ENCODE data around the gene WSCD2. TPM values are rescaled to one million over a fixed set of nuclear protein-coding genes. Genes with fewer than 3 reads are reported as not detected.
"Not testable (repeated sequence)": the region's sequence is repeated elsewhere in the genome, so short reads cannot be mapped to it uniquely, and the experiment has no call there.

WSCD2 gene
- total RNA-seq, 1 donor from 2014 or later: 0.73 TPM

GRCh38 chr12:108207791-108208730, 79.0 kb downstream of the WSCD2 start:
- ATAC-seq (no peak), DNase-seq (ENCODE audit: missing footprints) (no peak)
- intact Hi-C loops (cut with DNase I): no loop called here

GRCh38 chr12:108210001-108210400, 80.9 kb downstream of the WSCD2 start:
- ATAC-seq (no peak), DNase-seq (ENCODE audit: missing footprints) (no peak)
- intact Hi-C loops (cut with DNase I): no loop called here

GRCh38 chr12:108211157-108211556, 82.1 kb downstream of the WSCD2 start:
- ATAC-seq (no peak), DNase-seq (ENCODE audit: missing footprints) (no peak)
- intact Hi-C loops (cut with DNase I): no loop called here

- DNase-seq (ENCODE audit: missing footprints) (no peak), ATAC-seq (no peak)
- intact Hi-C loops (cut with DNase I): no loop called here
These were observed 84.9 kb downstream of the WSCD2 start for GRCh38 chr12:108213871-108214445.

GRCh38 chr12:108214486-108214885, 85.4 kb downstream of the WSCD2 start:
- intact Hi-C loops (cut with DNase I): no loop called here
- no peak for ATAC-seq

GRCh38 chr12:108215458-108215857, 86.4 kb downstream of the WSCD2 start:
- DNase-seq (ENCODE audit: missing footprints) (no peak), ATAC-seq (no peak)
- intact Hi-C loops (cut with DNase I): no loop called here

More at GRCh38 chr12:108214486-108214885, 85.4 kb downstream of the WSCD2 start:
- no peak for DNase-seq (ENCODE audit: missing footprints)

GRCh38 chr12:108218921-108219320, 89.8 kb downstream of the WSCD2 start:
- DNase-seq (ENCODE audit: missing footprints) (no peak), ATAC-seq (no peak)
- intact Hi-C loops (cut with DNase I): no loop called here

- ATAC-seq; DNase-seq (ENCODE audit: missing footprints); intact Hi-C loops (cut with DNase I): not testable (repeated sequence)
These were observed 96.0 kb downstream of the WSCD2 start for GRCh38 chr12:108225101-108225500.

GRCh38 chr12:108226866-108227265, 97.8 kb downstream of the WSCD2 start:
- ATAC-seq (no peak), DNase-seq (ENCODE audit: missing footprints) (no peak)
- intact Hi-C loops (cut with DNase I): no loop called here

- intact Hi-C loops (cut with DNase I): no loop called here
- no peak for DNase-seq (ENCODE audit: missing footprints)
- ATAC-seq: no peak
These were observed 99.7 kb downstream of the WSCD2 start for GRCh38 chr12:108228746-108229145.

GRCh38 chr12:108231109-108231905, 102.2 kb downstream of the WSCD2 start:
- intact Hi-C loops (cut with DNase I): loop anchor here (5.0 kb wide), 1 partner anchor 226 kb away; no protein-coding TSS in a partner anchor
- ATAC-seq (no peak), DNase-seq (ENCODE audit: missing footprints) (no peak)

GRCh38 chr12:108231909-108232434, 102.9 kb downstream of the WSCD2 start:
- DNase-seq (ENCODE audit: missing footprints): no peak
- ATAC-seq: no peak
- intact Hi-C loops (cut with DNase I): loop anchor here (5.0 kb wide), 1 partner anchor 225 kb away; no protein-coding TSS in a partner anchor

GRCh38 chr12:108232565-108232964, 103.5 kb downstream of the WSCD2 start:
- intact Hi-C loops (cut with DNase I): loop anchor here (5.0 kb wide), 1 partner anchor 225 kb away; no protein-coding TSS in a partner anchor
- DNase-seq (ENCODE audit: missing footprints): no peak
- no peak for ATAC-seq

- ATAC-seq (peak; percentile 73), DNase-seq (ENCODE audit: missing footprints) (no peak)
- intact Hi-C loops (cut with DNase I): loop anchor here (5.0 kb wide), 1 partner anchor 223 kb away; no protein-coding TSS in a partner anchor
These were observed 105.1 kb downstream of the WSCD2 start for GRCh38 chr12:108234158-108234557.

- intact Hi-C loops (cut with DNase I): no loop called here
- ATAC-seq: no peak
- DNase-seq (ENCODE audit: missing footprints): no peak
These were observed 106.3 kb downstream of the WSCD2 start for GRCh38 chr12:108235197-108235984.

- intact Hi-C loops (cut with DNase I): no loop called here
- ATAC-seq (no peak), DNase-seq (ENCODE audit: missing footprints) (no peak)
These were observed 106.8 kb downstream of the WSCD2 start for GRCh38 chr12:108235985-108236263.

GRCh38 chr12:108236366-108236765, 107.3 kb downstream of the WSCD2 start:
- DNase-seq (ENCODE audit: missing footprints) (no peak), ATAC-seq (no peak)
- intact Hi-C loops (cut with DNase I): no loop called here

GRCh38 chr12:108237272-108237671, 108.2 kb downstream of the WSCD2 start:
- intact Hi-C loops (cut with DNase I): no loop called here
- ATAC-seq (no peak), DNase-seq (ENCODE audit: missing footprints) (no peak)
